ENCODE measurements around the gene MAML3.
"Not testable (repeated sequence)": the region's sequence is repeated elsewhere in the genome, so short reads cannot be mapped to it uniquely, and the experiment has no call there.

The MAML3 gene

GRCh38 chr4:139704915-139705485 is 449.0 kb downstream of the MAML3 start:
- FAIRE-seq, result no peak

GRCh38 chr4:139700568-139700967 is 453.4 kb downstream of the MAML3 start:
- no peak for FAIRE-seq

- not testable (repeated sequence) for FAIRE-seq
Observed at GRCh38 chr4:139698167-139698925, 455.6 kb downstream of the MAML3 start.

DNA sequence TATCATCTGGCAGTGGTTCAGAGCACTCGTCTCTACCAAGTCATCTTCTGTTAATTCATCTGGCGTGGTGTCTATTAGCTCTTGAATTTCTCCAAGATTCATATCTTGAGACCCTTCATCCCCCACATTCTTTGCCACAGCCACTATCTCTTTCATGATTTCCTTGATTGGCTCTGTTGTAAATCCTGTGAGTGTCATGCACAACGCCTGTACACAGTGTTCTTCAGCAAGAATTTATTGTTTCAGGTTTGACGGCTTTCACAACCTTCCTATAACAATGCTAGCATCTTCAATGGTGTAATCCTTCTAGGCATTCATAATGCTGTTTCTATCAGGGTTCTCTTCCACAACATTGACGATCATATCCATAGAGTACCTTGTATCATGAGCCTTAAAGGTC is 457.5 kb downstream of the MAML3 start:
- FAIRE-seq, result no peak

- FAIRE-seq, result no peak
Observed at GRCh38 chr4:139694522-139695107, 459.4 kb downstream of the MAML3 start.

- no peak for FAIRE-seq
Observed at GRCh38 chr4:139692309-139693012, 461.5 kb downstream of the MAML3 start.

- FAIRE-seq, result no peak
Observed at GRCh38 chr4:139690419-139690818, 463.6 kb downstream of the MAML3 start.

DNA sequence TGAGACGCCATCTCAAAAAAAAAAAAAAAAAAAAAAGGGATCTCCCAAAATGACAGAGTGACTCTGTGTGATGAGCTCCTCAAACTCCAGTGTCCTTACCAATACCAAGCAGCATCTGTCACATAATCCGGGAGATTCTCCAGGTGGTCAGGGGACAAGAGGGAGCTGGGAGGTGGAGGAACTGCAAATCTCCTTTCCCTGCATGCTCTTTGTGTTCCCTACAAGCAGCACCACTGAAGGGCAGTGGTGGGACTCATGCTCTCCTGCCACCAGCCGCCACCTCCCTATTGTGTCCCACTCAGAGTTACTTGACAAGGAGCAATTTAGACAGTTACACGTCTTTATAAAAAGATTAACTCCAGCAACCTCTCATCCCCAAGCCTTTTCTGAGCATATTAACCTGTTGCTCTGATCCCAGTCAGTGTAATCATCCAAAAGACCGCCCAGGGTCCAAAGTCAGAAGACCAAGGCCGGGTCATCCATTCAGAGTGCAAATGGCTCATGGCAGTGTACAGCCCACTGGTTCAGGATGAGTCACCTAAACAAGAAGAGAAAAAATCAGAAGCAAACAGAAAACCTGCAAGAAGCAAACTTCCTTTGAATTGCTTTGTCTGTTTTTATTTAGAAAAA is 464.8 kb downstream of the MAML3 start:
- FAIRE-seq, result no peak

GRCh38 chr4:139686988-139687387 is 467.0 kb downstream of the MAML3 start:
- no peak for FAIRE-seq

DNA sequence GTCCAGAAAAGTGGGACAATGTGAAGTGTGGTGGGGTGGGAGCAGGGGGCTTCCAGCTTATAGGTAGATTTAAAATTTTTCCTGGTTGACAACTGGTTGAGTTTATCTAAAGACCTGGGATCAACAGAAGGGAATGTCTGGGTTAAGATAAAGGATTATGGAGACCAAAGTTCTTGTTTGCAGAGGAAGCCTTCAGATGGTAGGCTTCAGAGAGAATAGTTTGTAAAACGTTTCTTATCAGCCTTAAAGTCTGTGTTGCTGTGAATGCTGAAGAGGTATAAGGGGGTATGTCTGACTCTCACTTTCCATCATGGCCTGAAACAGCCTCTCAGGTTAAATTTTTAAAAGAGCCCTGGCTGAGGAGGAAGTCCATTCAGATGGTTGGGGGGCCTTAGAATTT is 467.9 kb downstream of the MAML3 start:
- no peak for FAIRE-seq

- FAIRE-seq, result no peak
Observed at GRCh38 chr4:139685180-139685579, 468.8 kb downstream of the MAML3 start.

DNA sequence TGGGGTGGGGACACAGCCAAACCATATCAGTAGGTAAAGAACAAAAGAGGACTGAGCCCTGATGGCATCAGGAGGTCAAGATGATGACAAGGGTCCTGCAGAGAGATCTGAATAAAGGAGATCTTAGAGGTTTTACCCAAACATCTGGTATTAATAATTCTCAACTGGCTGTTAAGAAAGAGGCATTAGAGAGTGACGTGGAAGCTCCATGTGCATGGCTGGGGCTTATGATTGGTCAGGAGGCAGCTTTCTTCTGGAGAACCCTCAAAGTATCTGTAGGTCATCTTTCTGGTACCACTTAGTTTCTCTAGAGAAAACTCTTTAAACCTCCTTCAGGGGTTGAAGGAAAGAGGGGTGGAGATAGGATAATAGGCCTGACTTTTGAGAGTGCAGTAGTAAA is 469.6 kb downstream of the MAML3 start:
- no peak for FAIRE-seq

DNA sequence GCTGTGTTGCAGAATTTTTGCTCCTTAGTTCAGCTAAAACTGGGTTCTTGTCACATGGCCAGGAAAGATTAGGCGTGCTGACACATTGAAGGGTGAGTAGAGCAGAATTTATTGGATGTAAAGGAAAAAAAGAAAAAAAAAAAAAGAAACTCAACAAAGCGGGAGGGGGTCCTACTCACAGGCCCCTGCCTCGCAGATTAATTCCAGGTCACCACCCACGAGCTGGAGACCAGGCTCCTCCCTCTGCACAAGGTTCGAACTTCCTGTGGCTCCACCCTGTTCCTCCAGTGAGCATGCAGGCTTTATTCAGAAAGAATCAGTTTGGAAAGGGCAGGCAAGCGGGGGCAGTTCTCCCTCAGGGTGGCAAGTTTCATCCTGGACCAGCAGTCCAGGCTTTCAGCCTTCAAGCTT is 471.2 kb downstream of the MAML3 start:
- FAIRE-seq, result no peak

DNA sequence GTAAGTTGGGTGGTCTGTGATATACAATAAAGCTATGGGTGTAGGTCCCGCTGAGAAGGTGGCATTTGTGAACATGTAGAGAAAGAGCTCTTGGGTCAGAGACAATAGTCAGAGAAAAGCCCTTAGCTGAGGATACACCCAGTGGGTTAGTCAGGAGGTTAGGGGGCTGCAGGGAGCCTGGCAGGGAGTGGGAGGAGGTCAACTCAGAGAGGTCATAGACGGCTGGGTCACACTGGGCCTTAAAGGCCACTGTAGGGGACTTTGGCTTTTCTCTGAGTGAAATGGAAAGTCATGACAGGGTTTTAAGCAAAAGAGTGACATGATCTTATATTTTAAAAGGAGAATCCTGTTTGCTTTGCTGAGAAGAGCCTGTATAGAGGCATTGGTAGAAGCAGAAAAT is 471.7 kb downstream of the MAML3 start:
- FAIRE-seq, result no peak

DNA sequence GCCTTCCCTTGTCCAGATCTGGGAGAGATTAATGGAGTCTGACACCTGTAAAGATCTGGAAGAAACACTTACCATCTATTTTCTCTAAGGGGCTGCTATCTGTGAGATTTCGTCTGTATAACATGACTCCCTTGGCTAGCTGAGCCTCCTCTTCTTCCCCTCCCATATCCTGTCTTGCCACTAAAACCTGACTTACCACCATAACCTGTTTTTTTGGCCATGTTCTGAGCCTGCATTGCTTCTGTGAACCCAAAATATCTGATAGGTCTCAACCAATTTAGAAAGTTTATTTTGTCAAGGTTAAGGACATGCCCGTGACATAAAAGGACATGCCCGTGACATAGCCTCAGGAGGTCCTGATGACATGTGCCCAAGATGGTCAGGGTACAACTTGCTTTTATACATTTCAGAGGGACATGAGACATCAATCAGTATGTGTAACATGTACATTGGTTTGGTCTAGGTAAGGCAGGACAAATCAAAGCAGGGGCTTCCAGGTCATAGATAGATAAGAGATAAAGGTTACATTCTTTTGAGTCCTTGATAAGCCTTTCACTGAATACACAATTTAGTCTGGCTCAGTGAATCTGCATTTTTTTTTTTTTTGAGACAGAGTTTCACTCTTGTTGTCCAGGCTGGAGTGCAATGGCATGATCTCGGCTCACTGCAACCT is 476.9 kb downstream of the MAML3 start:
- no peak for FAIRE-seq

- FAIRE-seq, result no peak
Observed at GRCh38 chr4:139676365-139676764, 477.6 kb downstream of the MAML3 start.

GRCh38 chr4:139675651-139676050 is 478.3 kb downstream of the MAML3 start:
- no peak for FAIRE-seq

DNA sequence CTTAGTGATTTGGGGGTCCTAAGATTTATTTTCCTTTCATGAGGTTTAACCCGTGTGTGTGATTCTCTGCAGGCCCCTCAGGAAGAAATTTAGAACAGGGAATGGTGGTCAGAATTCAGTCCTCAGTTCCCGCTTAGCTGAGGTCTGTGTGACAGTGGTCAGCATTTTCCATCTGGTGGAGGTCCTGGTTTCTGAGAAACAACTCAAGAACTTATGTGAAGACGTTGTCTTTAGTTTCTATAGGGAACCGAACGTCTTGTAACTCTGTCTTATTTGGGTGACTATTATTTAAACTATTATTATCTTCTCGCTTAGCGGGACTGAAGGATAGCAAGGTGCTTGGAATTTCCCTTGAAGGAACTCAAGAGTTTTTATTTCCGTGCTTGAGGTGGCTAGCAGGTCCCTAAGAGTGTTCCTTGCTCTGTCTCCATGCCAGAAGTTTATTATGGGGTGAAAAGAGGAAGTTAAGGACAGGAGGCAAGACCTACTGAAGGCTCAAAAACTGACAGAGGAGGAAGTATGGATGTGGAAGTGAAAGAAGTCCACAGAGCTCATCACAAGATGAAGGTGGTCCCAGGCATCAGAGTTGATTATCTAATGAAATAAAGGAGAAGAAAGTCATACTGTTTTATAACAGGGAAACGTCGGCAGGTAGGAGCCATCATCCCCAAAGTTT is 479.0 kb downstream of the MAML3 start:
- FAIRE-seq, result no peak

- FAIRE-seq, result no peak
Observed at GRCh38 chr4:139672732-139673131, 481.3 kb downstream of the MAML3 start.

DNA sequence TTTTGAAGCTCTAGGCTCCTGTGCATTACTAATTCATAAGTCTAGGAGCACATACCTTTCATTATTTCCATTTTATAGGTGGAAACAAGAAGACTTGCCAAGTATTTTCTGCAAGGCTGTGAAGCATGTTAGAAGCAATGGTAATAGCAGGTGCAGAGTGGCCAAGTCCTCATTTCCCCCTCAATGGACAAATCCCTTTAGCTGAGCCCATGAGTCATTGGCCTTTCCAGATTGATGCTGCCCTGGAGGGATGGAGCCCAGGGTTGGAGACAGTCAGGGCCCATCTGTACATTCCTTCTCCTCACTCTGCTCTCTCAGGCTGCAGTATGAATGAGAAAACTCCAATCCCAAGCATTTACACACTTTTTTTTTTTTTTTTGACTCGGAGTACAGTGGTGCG is 481.8 kb downstream of the MAML3 start:
- FAIRE-seq, result no peak

DNA sequence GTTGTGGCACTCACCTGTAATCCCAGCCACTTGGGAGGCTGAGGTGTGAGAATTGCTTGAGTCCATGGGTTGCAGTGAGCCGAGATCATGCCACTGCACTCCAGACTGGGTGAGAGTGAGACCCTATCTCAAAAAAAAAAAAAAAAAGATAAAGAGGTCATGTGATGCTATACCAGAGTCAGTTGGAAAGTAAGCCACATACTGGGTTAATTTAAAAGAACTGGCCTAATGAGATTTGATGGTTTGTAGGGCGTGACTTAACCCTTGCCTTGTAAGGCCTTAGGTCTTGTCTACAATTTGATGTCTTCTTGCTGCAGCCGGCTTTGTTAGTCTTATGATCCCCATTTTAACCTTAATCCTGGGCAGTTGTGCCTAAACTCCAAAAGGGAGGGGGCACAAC is 483.2 kb downstream of the MAML3 start:
- no peak for FAIRE-seq

DNA sequence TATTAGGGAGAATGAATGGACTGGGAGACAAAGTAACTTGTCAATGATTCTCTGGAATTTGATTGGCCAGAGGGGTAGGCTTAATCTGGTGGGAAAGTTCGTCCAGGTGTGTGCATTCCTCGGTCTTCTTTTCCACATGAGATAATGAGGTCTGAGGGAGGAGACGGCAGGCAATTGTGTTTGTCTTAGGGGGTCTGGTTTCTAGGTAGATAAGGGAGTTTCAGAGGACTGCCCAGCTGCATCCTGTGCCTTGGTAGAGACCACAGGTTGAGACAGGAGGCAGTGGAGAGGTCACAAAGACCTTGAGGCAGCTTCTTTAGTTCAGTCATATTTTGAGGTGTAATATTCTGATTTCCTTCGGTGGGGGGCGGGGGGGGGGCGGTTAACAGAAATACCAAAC is 484.1 kb downstream of the MAML3 start:
- FAIRE-seq, result no peak
